GM19397 (cell line): ENCODE results near the gene SF1.

Source experiments
- ATAC-seq: cut with Tn5 transposase; IDR thresholded peaks from one replicate; pipeline ENCODE4 v1.9.1; 2021; ENCODE audit warnings: mild to moderate bottlenecking, moderate library complexity; ENCODE audit not compliant: unreplicated experiment

The SF1 gene

GRCh38 chr11:64714666-64715065 lies 63.7 kb downstream of the SF1 start:
- no peak for ATAC-seq
